Measurements from ENCODE around the gene MED13L. TPM values are rescaled to one million over a fixed set of nuclear protein-coding genes. Genes with fewer than 3 reads are reported as not detected.

MED13L gene
- total RNA-seq, 1 experiment from 2014 or later = 89.0 TPM

GRCh38 chr12:116113398-116114130, 163.9 kb downstream of the MED13L start:
- CTCF ChIA-PET = no interaction called here
- no peaks in the 10 kb centered on the region for H3K4me1 Mint-ChIP-seq (ENCODE audit: low read depth, unreplicated experiment)
- intact Hi-C loops (cut with micrococcal nuclease; ENCODE audit: unreplicated experiment) = no loop called here

GRCh38 chr12:116106870-116107269, 170.6 kb downstream of the MED13L start:
- Mint-ChIP-seq H3K4me1 (ENCODE audit: low read depth, unreplicated experiment) (no peaks in the 10 kb centered on the region), H3K27ac (ENCODE audit: unreplicated experiment) (no peak overlapping the region), H3K9me3 (ENCODE audit: low read depth, unreplicated experiment) (no peaks in the 10 kb centered on the region), H3K27me3 (ENCODE audit: unreplicated experiment) (no peaks in the 10 kb centered on the region), H3K4me3 (ENCODE audit: low read depth, unreplicated experiment) (no peak overlapping the region), H3K36me3 (ENCODE audit: insufficient read depth, unreplicated experiment) (no peaks in the 10 kb centered on the region)
- no peak for DNase-seq
- no TSS peak for BruUV-seq (replicated peaks)
- intact Hi-C loops (cut with micrococcal nuclease; ENCODE audit: unreplicated experiment) = no loop called here
- CTCF ChIA-PET = interaction anchor here (0.7 kb wide), 3 partner anchors 41 to 129 kb away, joined by 3 to 4 read pairs (median 4); no protein-coding TSS in a partner anchor
- no peak for TF ChIP-seq CTCF (IDR thresholded peaks at IDR 0.05; ENCODE audit: unreplicated experiment)

More at GRCh38 chr12:116113398-116114130, 163.9 kb downstream of the MED13L start:
- no peak overlapping the region for H3K27ac Mint-ChIP-seq (ENCODE audit: unreplicated experiment)
- DNase-seq = no peak
- H3K4me3 Mint-ChIP-seq (ENCODE audit: low read depth, unreplicated experiment) = no peak overlapping the region
- no peak for TF ChIP-seq CTCF (IDR thresholded peaks at IDR 0.05; ENCODE audit: unreplicated experiment)
- BruUV-seq (replicated peaks) = no TSS peak
- no peaks in the 10 kb centered on the region for H3K9me3 Mint-ChIP-seq (ENCODE audit: low read depth, unreplicated experiment)
- H3K27me3 Mint-ChIP-seq (ENCODE audit: unreplicated experiment) = no peaks in the 10 kb centered on the region
- H3K36me3 Mint-ChIP-seq (ENCODE audit: insufficient read depth, unreplicated experiment) = peaks cover 4% of the 10 kb centered on the region

- CTCF ChIA-PET = no interaction called here
- no peaks in the 10 kb centered on the region for H3K9me3 Mint-ChIP-seq (ENCODE audit: low read depth, unreplicated experiment)
- intact Hi-C loops (cut with micrococcal nuclease; ENCODE audit: unreplicated experiment) = no loop called here
- no TSS peak for BruUV-seq (replicated peaks)
- no peak for TF ChIP-seq CTCF (IDR thresholded peaks at IDR 0.05; ENCODE audit: unreplicated experiment)
- H3K4me3 Mint-ChIP-seq (ENCODE audit: low read depth, unreplicated experiment) = no peak overlapping the region
- DNase-seq = no peak
- H3K36me3 Mint-ChIP-seq (ENCODE audit: insufficient read depth, unreplicated experiment) = no peaks in the 10 kb centered on the region
- H3K27me3 Mint-ChIP-seq (ENCODE audit: unreplicated experiment) = no peaks in the 10 kb centered on the region
- H3K4me1 Mint-ChIP-seq (ENCODE audit: low read depth, unreplicated experiment) = no peaks in the 10 kb centered on the region
- no peak overlapping the region for H3K27ac Mint-ChIP-seq (ENCODE audit: unreplicated experiment)
Observed at GRCh38 chr12:116104167-116104767, 173.2 kb downstream of the MED13L start.

- Mint-ChIP-seq H3K4me3 (ENCODE audit: low read depth, unreplicated experiment) (no peak overlapping the region), H3K4me1 (ENCODE audit: low read depth, unreplicated experiment) (no peaks in the 10 kb centered on the region), H3K9me3 (ENCODE audit: low read depth, unreplicated experiment) (no peaks in the 10 kb centered on the region), H3K27me3 (ENCODE audit: unreplicated experiment) (no peaks in the 10 kb centered on the region), H3K36me3 (ENCODE audit: insufficient read depth, unreplicated experiment) (no peaks in the 10 kb centered on the region), H3K27ac (ENCODE audit: unreplicated experiment) (no peak overlapping the region)
- TF ChIP-seq CTCF (IDR thresholded peaks at IDR 0.05; ENCODE audit: unreplicated experiment) = no peak
- DNase-seq = no peak
- no TSS peak for BruUV-seq (replicated peaks)
- intact Hi-C loops (cut with micrococcal nuclease; ENCODE audit: unreplicated experiment) = no loop called here
- CTCF ChIA-PET = no interaction called here
Observed at GRCh38 chr12:116101991-116102390, 175.5 kb downstream of the MED13L start.
